ENCODE measurements around the gene CDH20. TPM values are rescaled to one million over a fixed set of nuclear protein-coding genes. Genes with fewer than 3 reads are reported as not detected.

CDH20 gene
- total RNA-seq, 1 experiment from 2014 or later: not detected

DNA sequence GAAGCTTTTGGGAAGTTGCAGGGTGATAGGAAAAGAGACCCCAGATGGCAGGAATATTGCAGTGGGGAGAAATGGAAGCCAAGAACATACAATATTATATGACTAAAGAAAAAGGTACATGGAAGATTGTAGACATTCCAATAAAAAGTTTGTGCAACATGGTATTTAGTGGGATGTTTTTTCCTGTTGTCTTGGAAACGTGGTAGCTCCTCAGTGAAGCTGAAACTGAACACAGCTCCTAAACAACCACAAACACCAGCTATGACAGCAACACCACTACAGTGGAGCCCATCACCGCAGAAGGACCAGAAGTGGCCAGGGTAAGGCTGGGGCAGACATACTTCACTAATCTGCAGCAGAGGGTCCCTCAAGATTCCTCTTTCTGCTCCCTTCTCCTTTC lies 246.8 kb downstream of the CDH20 start:
- H3K4me1 Mint-ChIP-seq (ENCODE audit: low read depth, unreplicated experiment): peaks cover 12% of the 10 kb centered on the region
- no peak for DNase-seq
- BruUV-seq (replicated peaks): no TSS peak
- H3K9me3 Mint-ChIP-seq (ENCODE audit: low read depth, unreplicated experiment): no peaks in the 10 kb centered on the region
- H3K27me3 Mint-ChIP-seq (ENCODE audit: unreplicated experiment): peaks cover 64% of the 10 kb centered on the region
- no peak overlapping the region for H3K4me3 Mint-ChIP-seq (ENCODE audit: low read depth, unreplicated experiment)
- peaks cover 7% of the 10 kb centered on the region for H3K36me3 Mint-ChIP-seq (ENCODE audit: insufficient read depth, unreplicated experiment)
- H3K27ac Mint-ChIP-seq (ENCODE audit: unreplicated experiment): no peak overlapping the region
- CTCF ChIA-PET: no interaction called here
- intact Hi-C loops (cut with micrococcal nuclease; ENCODE audit: unreplicated experiment): no loop called here
- TF ChIP-seq, protein P1, sequence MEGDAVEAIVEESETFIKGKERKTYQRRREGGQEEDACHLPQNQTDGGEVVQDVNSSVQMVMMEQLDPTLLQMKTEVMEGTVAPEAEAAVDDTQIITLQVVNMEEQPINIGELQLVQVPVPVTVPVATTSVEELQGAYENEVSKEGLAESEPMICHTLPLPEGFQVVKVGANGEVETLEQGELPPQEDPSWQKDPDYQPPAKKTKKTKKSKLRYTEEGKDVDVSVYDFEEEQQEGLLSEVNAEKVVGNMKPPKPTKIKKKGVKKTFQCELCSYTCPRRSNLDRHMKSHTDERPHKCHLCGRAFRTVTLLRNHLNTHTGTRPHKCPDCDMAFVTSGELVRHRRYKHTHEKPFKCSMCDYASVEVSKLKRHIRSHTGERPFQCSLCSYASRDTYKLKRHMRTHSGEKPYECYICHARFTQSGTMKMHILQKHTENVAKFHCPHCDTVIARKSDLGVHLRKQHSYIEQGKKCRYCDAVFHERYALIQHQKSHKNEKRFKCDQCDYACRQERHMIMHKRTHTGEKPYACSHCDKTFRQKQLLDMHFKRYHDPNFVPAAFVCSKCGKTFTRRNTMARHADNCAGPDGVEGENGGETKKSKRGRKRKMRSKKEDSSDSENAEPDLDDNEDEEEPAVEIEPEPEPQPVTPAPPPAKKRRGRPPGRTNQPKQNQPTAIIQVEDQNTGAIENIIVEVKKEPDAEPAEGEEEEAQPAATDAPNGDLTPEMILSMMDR (IDR thresholded peaks at IDR 0.05; ENCODE audit: unreplicated experiment): no peak

GRCh38 chr18:61581578-61582201 lies 248.5 kb downstream of the CDH20 start:
- CTCF ChIA-PET: interaction anchor here (0.6 to 1.0 kb wide), 2 partner anchors 312 to 549 kb away, joined by 4 to 5 read pairs; no protein-coding TSS in a partner anchor

DNA sequence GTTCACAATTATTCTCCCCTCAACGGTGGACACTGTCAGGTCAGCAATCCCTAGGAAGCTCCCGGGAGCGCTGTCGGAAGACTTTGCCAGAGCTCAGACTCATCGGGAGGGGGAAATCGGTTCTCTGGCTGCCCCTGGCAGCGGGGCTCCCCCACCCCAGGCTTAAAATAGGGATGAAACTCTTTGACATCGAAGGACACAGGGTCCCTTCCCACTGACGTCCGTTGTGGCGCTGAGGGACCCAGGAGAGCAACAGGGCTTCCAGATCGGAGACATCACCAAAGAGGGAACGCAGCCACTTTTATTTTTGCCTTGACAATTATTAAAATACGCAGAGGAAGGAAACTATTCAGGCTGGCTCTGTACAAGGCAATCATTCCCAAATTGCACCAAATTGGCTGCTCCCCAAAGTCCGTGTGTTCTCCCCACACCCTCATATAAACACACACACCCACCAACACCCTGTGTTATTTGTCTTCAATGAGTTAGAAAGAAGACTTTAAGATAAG lies 249.0 kb downstream of the CDH20 start:
- H3K4me1 Mint-ChIP-seq (ENCODE audit: low read depth, unreplicated experiment): peaks cover 12% of the 10 kb centered on the region
- CTCF ChIA-PET: interaction anchor here (0.6 to 1.0 kb wide), 2 partner anchors 311 to 549 kb away, joined by 4 to 5 read pairs; no protein-coding TSS in a partner anchor
- H3K4me3 Mint-ChIP-seq (ENCODE audit: low read depth, unreplicated experiment): peak overlapping the region; percentile 68
- intact Hi-C loops (cut with micrococcal nuclease; ENCODE audit: unreplicated experiment): no loop called here
- TF ChIP-seq, protein P1 (IDR thresholded peaks at IDR 0.05; ENCODE audit: unreplicated experiment): peak; percentile 48
- no TSS peak for BruUV-seq (replicated peaks)
- peaks cover 7% of the 10 kb centered on the region for H3K36me3 Mint-ChIP-seq (ENCODE audit: insufficient read depth, unreplicated experiment)
- H3K9me3 Mint-ChIP-seq (ENCODE audit: low read depth, unreplicated experiment): no peaks in the 10 kb centered on the region
- peaks cover 44% of the 10 kb centered on the region for H3K27me3 Mint-ChIP-seq (ENCODE audit: unreplicated experiment)
- DNase-seq: no peak
- H3K27ac Mint-ChIP-seq (ENCODE audit: unreplicated experiment): no peak overlapping the region

More at GRCh38 chr18:61581578-61582201, 248.5 kb downstream of the CDH20 start:
- intact Hi-C loops (cut with micrococcal nuclease; ENCODE audit: unreplicated experiment): no loop called here
- Mint-ChIP-seq H3K27ac (ENCODE audit: unreplicated experiment) (no peak overlapping the region), H3K4me3 (ENCODE audit: low read depth, unreplicated experiment) (peak overlapping the region; percentile 68), H3K4me1 (ENCODE audit: low read depth, unreplicated experiment) (peaks cover 12% of the 10 kb centered on the region), H3K36me3 (ENCODE audit: insufficient read depth, unreplicated experiment) (peaks cover 7% of the 10 kb centered on the region), H3K9me3 (ENCODE audit: low read depth, unreplicated experiment) (no peaks in the 10 kb centered on the region), H3K27me3 (ENCODE audit: unreplicated experiment) (peaks cover 49% of the 10 kb centered on the region)
- BruUV-seq (replicated peaks): no TSS peak
- peak; percentile 86 for DNase-seq
- TF ChIP-seq, protein P1 (IDR thresholded peaks at IDR 0.05; ENCODE audit: unreplicated experiment): peak; percentile 97

DNA sequence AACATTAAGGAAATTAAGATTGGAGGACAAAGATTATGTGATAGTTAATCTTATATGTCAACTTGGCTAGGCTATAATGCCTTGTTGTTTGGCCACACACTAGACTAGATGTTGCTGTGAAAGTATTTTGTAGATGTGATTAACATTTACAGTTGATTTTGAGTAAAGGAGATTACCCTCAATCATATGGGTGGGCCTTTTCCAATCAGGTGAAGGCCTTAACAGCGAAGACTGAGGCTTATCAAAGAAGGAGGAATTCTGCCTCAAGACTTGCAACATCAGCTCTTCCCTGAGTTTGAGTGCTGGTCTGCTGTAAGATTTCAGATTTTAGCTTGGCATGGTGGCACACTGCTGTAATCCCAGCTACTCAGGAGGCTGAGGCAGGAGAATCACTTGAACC lies 250.3 kb downstream of the CDH20 start:
- peaks cover 7% of the 10 kb centered on the region for H3K36me3 Mint-ChIP-seq (ENCODE audit: insufficient read depth, unreplicated experiment)
- H3K4me1 Mint-ChIP-seq (ENCODE audit: low read depth, unreplicated experiment): peaks cover 12% of the 10 kb centered on the region

More for the DNA sequence above, 250.3 kb downstream of the CDH20 start:
- H3K27ac Mint-ChIP-seq (ENCODE audit: unreplicated experiment): no peak overlapping the region
- CTCF ChIA-PET: interaction anchor here (0.7 kb wide), 1 partner anchor 548 kb away, joined by 4 read pairs; no protein-coding TSS in a partner anchor
- intact Hi-C loops (cut with micrococcal nuclease; ENCODE audit: unreplicated experiment): loop anchor here (1.0 kb wide), 1 partner anchor 548 kb away; no protein-coding TSS in a partner anchor
- peaks cover 31% of the 10 kb centered on the region for H3K27me3 Mint-ChIP-seq (ENCODE audit: unreplicated experiment)
- DNase-seq: no peak
- TF ChIP-seq, protein P1 (IDR thresholded peaks at IDR 0.05; ENCODE audit: unreplicated experiment): no peak
- H3K9me3 Mint-ChIP-seq (ENCODE audit: low read depth, unreplicated experiment): no peaks in the 10 kb centered on the region
- BruUV-seq (replicated peaks): no TSS peak
- no peak overlapping the region for H3K4me3 Mint-ChIP-seq (ENCODE audit: low read depth, unreplicated experiment)

All from Calu3 (cell line).